GM06990 (cell line): ENCODE measurements around the gene PPP1R13B.

ENCODE experiments used
- DNase-seq: peaks from one replicate; pipeline ENCODE4 v3.0.0-alpha.2; 2011; ENCODE audit not compliant: insufficient read length; ENCODE audit errors: extremely low read depth
- H3K27me3 ChIP-seq: replicated peaks from 2 replicates; pipeline ENCODE4 v1.6.0; 2011; ENCODE audit warnings: low read length; ENCODE audit not compliant: control insufficient read depth, insufficient read depth
- H3K36me3 ChIP-seq: 2 replicates; pipeline ENCODE4 v1.5.1; 2011; ENCODE audit warnings: low read length; ENCODE audit not compliant: control insufficient read depth, insufficient read depth
- H3K4me3 ChIP-seq: replicated peaks from 2 replicates; pipeline ENCODE4 v1.5.1; 2011; ENCODE audit warnings: low read depth, mild to moderate bottlenecking, control low read depth, low read length
- CTCF ChIP-seq: IDR thresholded peaks from 2 replicates; pipeline ENCODE4 v1.5.1; 2011; ENCODE audit warnings: low read length, control low read depth, mild to moderate bottlenecking, inconsistent platforms; ENCODE audit not compliant: insufficient read depth, poor library complexity, severe bottlenecking

The PPP1R13B gene

GRCh38 chr14:103820908-103821307 is 26.5 kb downstream of the PPP1R13B start:
- no peak overlapping the region for H3K4me3 ChIP-seq
- DNase-seq, result no peak
- TF ChIP-seq CTCF, result no peak
- H3K36me3 ChIP-seq, result no peaks in the 10 kb centered on the region
- no peaks in the 10 kb centered on the region for H3K27me3 ChIP-seq

- TF ChIP-seq CTCF, result no peak
- no peak for DNase-seq
- Histone ChIP-seq H3K27me3 (no peaks in the 10 kb centered on the region), H3K4me3 (no peak overlapping the region), H3K36me3 (no peaks in the 10 kb centered on the region)
These were observed 27.0 kb downstream of the PPP1R13B start for GRCh38 chr14:103820382-103820781.

- peak overlapping the region; percentile 32 for H3K4me3 ChIP-seq
- no peak for DNase-seq
- TF ChIP-seq CTCF, result no peak
These were observed 27.7 kb downstream of the PPP1R13B start for GRCh38 chr14:103819503-103820307.

GRCh38 chr14:103818870-103819269 is 28.5 kb downstream of the PPP1R13B start:
- H3K4me3 ChIP-seq, result no peak overlapping the region
- no peak for TF ChIP-seq CTCF
- DNase-seq, result no peak
- H3K36me3 ChIP-seq, result no peaks in the 10 kb centered on the region
- no peaks in the 10 kb centered on the region for H3K27me3 ChIP-seq

More at GRCh38 chr14:103819503-103820307, 27.7 kb downstream of the PPP1R13B start:
- Histone ChIP-seq H3K36me3 (no peaks in the 10 kb centered on the region), H3K27me3 (no peaks in the 10 kb centered on the region)

GRCh38 chr14:103818422-103818821 is 29.0 kb downstream of the PPP1R13B start:
- no peak overlapping the region for H3K4me3 ChIP-seq
- no peaks in the 10 kb centered on the region for H3K36me3 ChIP-seq
- TF ChIP-seq CTCF, result no peak
- no peaks in the 10 kb centered on the region for H3K27me3 ChIP-seq
- no peak for DNase-seq
